Measurements from ENCODE around the gene AKAP3.

DNA sequence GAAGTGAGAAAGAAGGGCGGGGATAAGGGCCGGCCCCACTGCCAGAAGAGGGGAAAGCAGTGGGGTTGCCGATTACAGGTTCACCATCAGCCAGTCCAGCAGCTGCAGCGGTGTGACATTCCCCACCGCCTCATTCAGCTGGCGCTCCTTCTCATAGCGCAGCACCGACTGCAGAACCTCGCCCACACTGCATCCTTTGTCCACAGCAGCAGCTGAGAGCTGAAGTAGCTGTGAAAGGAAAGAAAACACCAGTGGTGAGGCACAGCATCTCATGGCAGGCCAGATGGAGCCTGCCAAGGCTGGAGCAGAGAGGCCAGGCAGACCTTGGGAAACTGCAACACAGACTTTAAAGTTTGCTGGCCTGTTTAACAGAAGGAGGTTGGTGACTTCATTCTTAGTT lies 33.2 kb downstream of the AKAP3 start:
- TF ChIP-seq, protein P1, sequence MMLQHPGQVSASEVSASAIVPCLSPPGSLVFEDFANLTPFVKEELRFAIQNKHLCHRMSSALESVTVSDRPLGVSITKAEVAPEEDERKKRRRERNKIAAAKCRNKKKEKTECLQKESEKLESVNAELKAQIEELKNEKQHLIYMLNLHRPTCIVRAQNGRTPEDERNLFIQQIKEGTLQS (IDR thresholded peaks at IDR 0.05): no peak
- TF ChIP-seq ZBTB33 (IDR thresholded peaks at IDR 0.05) (no peak), RAD21 (IDR thresholded peaks at IDR 0.05) (no peak), GABPA (IDR thresholded peaks at IDR 0.05 in 1 of 2, conservative IDR thresholded peaks at IDR 0.05 in 1 of 2) (no peak), REST (IDR thresholded peaks at IDR 0.05) (no peak), TAF1 (conservative IDR thresholded peaks at IDR 0.05) (no peak), RXRA (IDR thresholded peaks at IDR 0.05) (no peak), FOXA2 (IDR thresholded peaks at IDR 0.05) (no peak), SP1 (IDR thresholded peaks at IDR 0.05) (no peak), MAX (IDR thresholded peaks at IDR 0.05) (no peak), FOXA1 (IDR thresholded peaks at IDR 0.05) (no peak), EGR1 (IDR thresholded peaks at IDR 0.05; ENCODE audit: low read depth in 2 of 2) (no peak)
- TF ChIP-seq, protein P2, sequence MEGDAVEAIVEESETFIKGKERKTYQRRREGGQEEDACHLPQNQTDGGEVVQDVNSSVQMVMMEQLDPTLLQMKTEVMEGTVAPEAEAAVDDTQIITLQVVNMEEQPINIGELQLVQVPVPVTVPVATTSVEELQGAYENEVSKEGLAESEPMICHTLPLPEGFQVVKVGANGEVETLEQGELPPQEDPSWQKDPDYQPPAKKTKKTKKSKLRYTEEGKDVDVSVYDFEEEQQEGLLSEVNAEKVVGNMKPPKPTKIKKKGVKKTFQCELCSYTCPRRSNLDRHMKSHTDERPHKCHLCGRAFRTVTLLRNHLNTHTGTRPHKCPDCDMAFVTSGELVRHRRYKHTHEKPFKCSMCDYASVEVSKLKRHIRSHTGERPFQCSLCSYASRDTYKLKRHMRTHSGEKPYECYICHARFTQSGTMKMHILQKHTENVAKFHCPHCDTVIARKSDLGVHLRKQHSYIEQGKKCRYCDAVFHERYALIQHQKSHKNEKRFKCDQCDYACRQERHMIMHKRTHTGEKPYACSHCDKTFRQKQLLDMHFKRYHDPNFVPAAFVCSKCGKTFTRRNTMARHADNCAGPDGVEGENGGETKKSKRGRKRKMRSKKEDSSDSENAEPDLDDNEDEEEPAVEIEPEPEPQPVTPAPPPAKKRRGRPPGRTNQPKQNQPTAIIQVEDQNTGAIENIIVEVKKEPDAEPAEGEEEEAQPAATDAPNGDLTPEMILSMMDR (IDR thresholded peaks at IDR 0.05; ENCODE audit: low read depth, low read length, missing input control): no peak

Measured in liver (tissue), 3 donors.